PC-3 (cell line): Measurements from ENCODE around the gene SERPINB12. TPM values are rescaled to one million over a fixed set of nuclear protein-coding genes. Genes with fewer than 3 reads are reported as not detected.

Source experiments
- ATAC-seq: fragments of 200-7000 bp; cut with Tn5 transposase; 2 replicates; pipeline ENCODE4 v1.9.1; 2020; ENCODE audit warnings: mild to moderate bottlenecking, moderate library complexity
- BruUV-seq: library from RNA; stranded (reverse); fragments of 400-500 nt; replicated peaks from 2 replicates; lab custom pipeline; 2021; lab: Mats Ljungman, UMichigan
- CTCF ChIA-PET: fragments of 300-600 bp; sonication (Branson Sonifier 250); formaldehyde crosslinking; loops from one replicate; lab custom pipeline; 2022; ENCODE audit warnings: antibody characterized with exemption; lab: Charles Lee
- POLR2A ChIA-PET: fragments of 300-600 bp; sonication (Branson Sonifier 250); formaldehyde crosslinking; loops from one replicate; lab custom pipeline; 2022; ENCODE audit warnings: antibody characterized with exemption; ENCODE audit not compliant: unreplicated experiment; lab: Charles Lee
- DNase-seq: peaks from one replicate; pipeline ENCODE4 v3.0.0-alpha.2; 2015
- H2AFZ ChIP-seq: fragments of 300-600 bp; sonication (generic); 2 replicates; pipeline ENCODE4 v1.6.0; 2016; ENCODE audit warnings: antibody characterized with exemption, low read length
- H3F3A ChIP-seq: fragments of 300-600 bp; sonication (generic); one replicate; pipeline ENCODE4 v1.6.0; 2017; ENCODE audit warnings: antibody characterized with exemption, low read length, control low read depth, mild to moderate bottlenecking; ENCODE audit not compliant: unreplicated experiment
- H3K27ac ChIP-seq: fragments of 300-600 bp; sonication (generic); 2 replicates; pipeline ENCODE4 v1.5.1; 2016; ENCODE audit warnings: mild to moderate bottlenecking, low read length
- H3K27me3 ChIP-seq: fragments of 300-600 bp; sonication (generic); 2 replicates; pipeline ENCODE4 v1.6.1; 2016; ENCODE audit warnings: low read length, mixed read lengths
- H3K36me3 ChIP-seq: fragments of 300-600 bp; sonication (generic); 2 replicates; pipeline ENCODE4 v1.6.1; 2016; ENCODE audit warnings: low read depth, mixed run types, low read length, mixed read lengths
- H3K4me1 ChIP-seq: fragments of 300-600 bp; sonication (generic); 2 replicates; pipeline ENCODE4 v1.5.1; 2016; ENCODE audit warnings: low read length; ENCODE audit not compliant: insufficient read depth
- H3K4me2 ChIP-seq: fragments of 300-600 bp; sonication (generic); 2 replicates; pipeline ENCODE4 v1.6.0; 2016; ENCODE audit warnings: low read length
- H3K4me3 ChIP-seq: fragments of 300-600 bp; sonication (generic); 2 replicates; pipeline ENCODE4 v1.5.1; 2016; ENCODE audit warnings: mild to moderate bottlenecking, low read length, mixed read lengths
- H3K79me2 ChIP-seq: fragments of 300-600 bp; sonication (generic); 2 replicates; pipeline ENCODE4 v1.6.1; 2017; ENCODE audit warnings: low read length, mixed read lengths
- H3K9ac ChIP-seq: fragments of 300-600 bp; sonication (generic); 2 replicates; pipeline ENCODE4 v1.6.0; 2016; ENCODE audit warnings: mild to moderate bottlenecking, low read length
- H3K9me2 ChIP-seq: fragments of 300-600 bp; sonication (generic); replicated peaks from 2 replicates; pipeline ENCODE4 v1.6.1; 2016; ENCODE audit warnings: mixed run types, low read length, mixed read lengths
- H3K9me3 ChIP-seq: fragments of 300-600 bp; sonication (generic); 2 replicates; pipeline ENCODE4 v1.6.1; 2016; ENCODE audit warnings: low read length, mixed read lengths
- H4K20me1 ChIP-seq: fragments of 300-600 bp; sonication (generic); 2 replicates; pipeline ENCODE4 v1.6.1; 2016; ENCODE audit warnings: low read length, mixed read lengths
- CTCF ChIP-seq: fragments of 300-600 bp; sonication (generic); conservative IDR thresholded peaks from 2 replicates; pipeline ENCODE4 v1.5.1; 2017; ENCODE audit warnings: antibody characterized with exemption, low read depth, mild to moderate bottlenecking, low read length
- EZH2 ChIP-seq: fragments of 300-600 bp; sonication (generic); IDR thresholded peaks from one replicate; pipeline ENCODE4 v1.6.1; 2017; ENCODE audit warnings: antibody characterized with exemption, mild to moderate bottlenecking, low read length; ENCODE audit not compliant: unreplicated experiment
- EZH2phosphoT487 ChIP-seq: fragments of 300-600 bp; sonication (generic); IDR thresholded peaks from 2 replicates; pipeline ENCODE4 v1.6.1; 2018; ENCODE audit warnings: mild to moderate bottlenecking, antibody characterized with exemption, low read length, borderline replicate concordance
- intact Hi-C: fragments of 100-400 bp; cut with micrococcal nuclease; formaldehyde crosslinking; loops from 2 replicates; pipeline ENCODE4 v1.9.0; 2023
- total RNA-seq: library from RNA; depleted of rRNA; stranded (reverse); fragments of >200 nt; gene quantifications from 2 replicates; pipeline ENCODE4 v1.2.3, GENCODE V29; 2014

SERPINB12 gene
- total RNA-seq, 1 experiment from 2014 or later, result not detected

GRCh38 chr18:63495675-63496074, 46.5 kb upstream of the SERPINB12 start:
- no peak overlapping the region for H3K4me2 ChIP-seq
- no TSS peak for BruUV-seq
- no peaks in the 10 kb centered on the region for H3K79me2 ChIP-seq
- no peaks in the 10 kb centered on the region for H3K9me3 ChIP-seq
- no peaks in the 10 kb centered on the region for H3K9me2 ChIP-seq
- no peak overlapping the region for H2AFZ ChIP-seq
- no peak overlapping the region for H3K9ac ChIP-seq
- no peak overlapping the region for H3K4me3 ChIP-seq
- DNase-seq (no peak), ATAC-seq (no peak)
- no peak overlapping the region for H3K27ac ChIP-seq
- no peaks in the 10 kb centered on the region for H3K27me3 ChIP-seq
- no peaks in the 10 kb centered on the region for H3K4me1 ChIP-seq
- no peaks in the 10 kb centered on the region for H4K20me1 ChIP-seq
- peaks cover 66% of the 10 kb centered on the region for H3K36me3 ChIP-seq
- ChIA-PET CTCF (no interaction called here), POLR2A (no interaction called here)
- intact Hi-C loops, result no loop called here
- H3F3A ChIP-seq, result no peaks in the 10 kb centered on the region
- TF ChIP-seq CTCF, result no peak
- no peak for TF ChIP-seq EZH2phosphoT487
- TF ChIP-seq EZH2, result no peak

DNA sequence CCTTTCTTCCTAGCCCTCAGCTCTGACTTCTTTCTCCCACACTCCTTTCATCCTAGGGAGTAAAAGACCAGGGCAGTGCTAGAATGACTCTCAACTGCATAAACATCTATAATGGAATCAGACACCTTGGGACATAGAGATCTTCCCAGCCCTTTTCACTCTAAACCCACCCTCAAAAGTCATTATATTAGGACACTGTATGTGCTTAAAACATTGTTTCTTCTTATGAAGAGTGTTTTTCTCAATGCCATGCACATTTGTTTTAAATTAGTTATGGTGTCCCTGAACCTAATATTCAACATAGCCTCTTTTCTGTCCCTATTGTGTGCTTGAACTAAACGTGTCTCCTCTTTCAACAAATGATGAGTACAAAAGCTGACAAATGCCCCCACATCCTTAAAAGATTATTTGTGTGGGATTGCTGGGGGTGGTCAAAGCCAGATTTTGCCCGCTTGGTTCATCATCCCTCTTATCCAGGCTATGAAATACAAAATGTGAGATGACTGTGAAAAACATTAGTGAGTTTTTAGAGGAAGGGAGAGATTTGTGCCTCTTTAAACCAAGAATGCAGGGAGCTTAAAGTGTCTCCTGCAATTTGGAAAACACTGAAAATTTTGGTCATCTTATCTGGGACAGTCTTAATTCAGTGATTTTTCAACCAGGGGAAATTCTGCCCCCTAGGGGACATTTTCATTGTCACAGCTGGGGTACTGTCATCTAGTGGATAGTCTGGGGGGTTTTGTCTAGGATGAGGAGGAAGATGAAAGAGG, 36.4 kb upstream of the SERPINB12 start:
- H3K9me2 ChIP-seq, result no peaks in the 10 kb centered on the region
- H3F3A ChIP-seq, result no peaks in the 10 kb centered on the region
- TF ChIP-seq CTCF (peak; percentile 89), EZH2phosphoT487 (no peak)
- ChIA-PET CTCF (interaction anchor here (0.6 to 1.1 kb wide), 3 partner anchors 66 to 490 kb away, joined by 3 to 13 read pairs (median 4); no protein-coding TSS in a partner anchor), POLR2A (interaction anchor here (0.6 to 0.7 kb wide), 2 partner anchors 9 to 140 kb away, joined by 3 to 9 read pairs; no protein-coding TSS in a partner anchor)
- DNase-seq (peak; percentile 75), ATAC-seq (peak; percentile 81)
- H4K20me1 ChIP-seq, result no peaks in the 10 kb centered on the region
- no peaks in the 10 kb centered on the region for H3K79me2 ChIP-seq
- BruUV-seq, result no TSS peak
- no peak overlapping the region for H3K4me2 ChIP-seq
- no peaks in the 10 kb centered on the region for H3K4me1 ChIP-seq
- peaks cover 15% of the 10 kb centered on the region; the same call in 1 of the 2 replicates for H3K36me3 ChIP-seq
- intact Hi-C loops, result loop anchor here (2.0 to 5.0 kb wide), 3 partner anchors 65 to 488 kb away; partner anchors contain the start of gene KDSR
- H3K4me3 ChIP-seq, result no peak overlapping the region
- H3K27ac ChIP-seq, result no peak overlapping the region
- H3K9me3 ChIP-seq, result no peaks in the 10 kb centered on the region
- no peaks in the 10 kb centered on the region for H3K27me3 ChIP-seq
- no peak overlapping the region for H2AFZ ChIP-seq
- no peak overlapping the region for H3K9ac ChIP-seq

- intact Hi-C loops, result loop anchor here (2.0 to 5.0 kb wide), 3 partner anchors 65 to 489 kb away; partner anchors contain the start of gene KDSR
- no peak; the same call in none of the 2 replicates for ATAC-seq
These were observed 35.9 kb upstream of the SERPINB12 start for GRCh38 chr18:63506336-63506646.

More at GRCh38 chr18:63506336-63506646, 35.9 kb upstream of the SERPINB12 start:
- H3K36me3 ChIP-seq, result peaks cover 15% of the 10 kb centered on the region; the same call in 1 of the 2 replicates
- no peak overlapping the region for H3K4me2 ChIP-seq
- H3K27ac ChIP-seq, result no peak overlapping the region
- H3K9me3 ChIP-seq, result no peaks in the 10 kb centered on the region
- DNase-seq, result no peak
- H2AFZ ChIP-seq, result no peak overlapping the region
- BruUV-seq, result TSS peak; percentile 9
- no peak for TF ChIP-seq EZH2phosphoT487
- no peak for TF ChIP-seq EZH2
- TF ChIP-seq CTCF, result no peak
- no peaks in the 10 kb centered on the region for H3F3A ChIP-seq
- H3K9me2 ChIP-seq, result no peaks in the 10 kb centered on the region
- H3K9ac ChIP-seq, result no peak overlapping the region
- no peaks in the 10 kb centered on the region for H3K79me2 ChIP-seq
- H3K27me3 ChIP-seq, result no peaks in the 10 kb centered on the region
- H3K4me1 ChIP-seq, result no peaks in the 10 kb centered on the region
- ChIA-PET POLR2A (interaction anchor here (0.7 kb wide), 1 partner anchor 140 kb away, joined by 3 read pairs; no protein-coding TSS in a partner anchor), CTCF (interaction anchor here (1.1 kb wide), 1 partner anchor 490 kb away, joined by 4 read pairs; no protein-coding TSS in a partner anchor)
- H4K20me1 ChIP-seq, result no peaks in the 10 kb centered on the region
- H3K4me3 ChIP-seq, result no peak overlapping the region
